Stimulated activated CD8-positive, alpha-beta memory T cell treated with anti-CD3 and anti-CD28 coated beads, Interleukin-2, amount 100 ng/mL, for 1 hour (primary cell): ENCODE results near the gene TUSC2.
A peak's percentile ranks its signal among the peaks of the same experiment; 100 is the strongest.
"Not testable (repeated sequence)": the region's sequence is repeated elsewhere in the genome, so short reads cannot be mapped to it uniquely, and the experiment has no call there.

Experiments used
- DNase-seq, 2 donors: peaks; one replicate each; pipeline ENCODE4 v3.0.0-alpha.2; 2020; ENCODE audit warnings: low read depth in 2 of 2

TUSC2 gene

DNA sequence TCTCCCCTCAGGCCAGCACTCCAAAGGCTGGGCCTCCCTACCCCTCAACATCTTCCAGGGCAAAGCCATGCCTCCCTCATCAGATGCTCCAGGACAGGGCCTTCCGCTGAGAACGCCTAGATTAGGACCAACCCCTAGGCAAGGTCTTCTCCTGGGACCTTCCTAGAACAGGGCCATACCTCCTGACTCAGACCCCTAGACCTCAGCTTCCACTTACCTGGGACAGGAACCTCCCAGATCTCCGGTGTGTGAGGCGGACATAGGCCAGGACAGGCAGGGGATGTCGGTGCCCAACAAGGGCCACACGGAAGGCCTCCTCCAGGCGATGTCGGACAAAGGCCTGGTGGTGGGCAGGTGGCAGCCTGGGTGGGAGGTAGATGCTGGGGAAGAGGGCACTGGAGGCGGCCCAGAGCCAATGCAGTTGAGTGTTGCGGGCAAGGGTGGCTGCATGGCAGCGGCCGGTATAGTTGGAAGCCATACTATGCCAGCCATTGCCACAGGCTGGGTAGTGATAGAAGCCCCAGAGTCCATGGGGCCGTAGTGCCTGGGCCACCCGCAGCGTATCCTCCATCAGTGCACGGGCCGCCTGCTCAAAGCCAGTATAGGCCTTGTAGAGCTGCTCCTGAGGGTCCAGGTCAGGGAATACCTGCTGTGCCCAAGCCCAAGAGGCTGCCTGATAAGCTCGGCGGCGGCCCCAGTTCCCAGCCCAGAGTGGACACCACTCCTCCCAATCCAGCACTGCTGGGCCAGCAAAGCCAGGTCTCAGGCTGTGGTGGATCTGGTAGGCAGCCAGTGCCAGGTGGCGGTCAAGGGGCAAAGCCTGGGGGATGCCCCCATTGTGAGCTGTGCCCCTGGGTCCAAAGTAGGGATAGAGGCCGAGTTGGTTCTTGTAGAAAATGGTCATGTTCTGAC is 33.3 kb downstream of the TUSC2 start:
- DNase-seq = no peak

DNA sequence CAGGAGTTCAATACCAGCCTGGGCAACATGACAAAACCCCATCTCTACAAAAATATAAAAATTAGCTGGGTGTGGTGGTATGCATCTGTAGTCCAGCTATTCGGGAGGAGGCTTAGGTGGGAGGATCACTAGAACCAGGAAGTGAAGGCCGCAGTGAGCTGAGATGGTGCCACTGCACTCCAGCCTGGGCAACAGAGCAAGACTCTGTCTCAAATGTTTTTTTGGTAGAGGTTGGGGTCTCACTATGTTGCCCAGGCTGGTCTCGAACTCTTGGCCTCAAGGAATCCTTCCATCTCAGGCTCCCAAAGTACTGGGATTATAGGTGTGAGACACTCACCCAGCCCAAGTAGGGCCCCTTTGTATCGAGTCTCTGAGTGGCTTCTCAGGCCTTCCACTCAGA is 33.9 kb downstream of the TUSC2 start:
- DNase-seq = no peak

DNA sequence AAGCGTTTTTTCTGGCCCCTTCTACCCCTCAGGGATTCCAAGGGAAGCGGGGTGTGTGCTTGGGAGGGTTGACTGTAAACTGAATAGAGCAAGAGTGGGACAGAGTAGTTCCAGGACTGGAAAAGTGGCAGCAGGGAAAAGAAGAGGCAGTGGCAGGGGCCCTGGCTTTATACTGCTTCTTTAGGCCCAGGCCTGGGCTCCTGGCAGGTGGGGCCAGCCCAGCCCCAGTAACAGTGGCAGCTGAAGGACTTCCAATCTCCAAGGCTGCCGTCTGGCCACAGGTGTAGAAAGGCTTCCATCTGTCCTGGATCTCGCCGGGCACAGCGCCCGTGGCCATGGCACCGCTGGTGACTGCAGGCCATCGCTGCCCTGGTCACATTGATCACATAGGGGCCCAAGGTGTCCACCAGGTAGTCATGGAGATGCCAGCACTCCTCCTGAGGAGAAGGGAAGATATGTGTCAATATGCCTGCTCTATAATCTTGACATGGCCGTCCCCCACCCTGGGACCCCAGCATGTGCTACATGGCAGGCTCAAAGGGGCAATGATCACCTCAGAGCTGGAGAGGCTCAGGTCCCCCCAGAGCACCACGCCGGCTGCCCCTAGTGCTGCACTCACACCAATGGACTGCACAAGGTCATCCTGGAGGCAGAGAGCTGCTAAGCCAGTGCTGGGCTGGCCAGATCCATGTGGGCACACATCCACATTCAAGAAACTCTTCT is 34.8 kb downstream of the TUSC2 start:
- no peak for DNase-seq

DNA sequence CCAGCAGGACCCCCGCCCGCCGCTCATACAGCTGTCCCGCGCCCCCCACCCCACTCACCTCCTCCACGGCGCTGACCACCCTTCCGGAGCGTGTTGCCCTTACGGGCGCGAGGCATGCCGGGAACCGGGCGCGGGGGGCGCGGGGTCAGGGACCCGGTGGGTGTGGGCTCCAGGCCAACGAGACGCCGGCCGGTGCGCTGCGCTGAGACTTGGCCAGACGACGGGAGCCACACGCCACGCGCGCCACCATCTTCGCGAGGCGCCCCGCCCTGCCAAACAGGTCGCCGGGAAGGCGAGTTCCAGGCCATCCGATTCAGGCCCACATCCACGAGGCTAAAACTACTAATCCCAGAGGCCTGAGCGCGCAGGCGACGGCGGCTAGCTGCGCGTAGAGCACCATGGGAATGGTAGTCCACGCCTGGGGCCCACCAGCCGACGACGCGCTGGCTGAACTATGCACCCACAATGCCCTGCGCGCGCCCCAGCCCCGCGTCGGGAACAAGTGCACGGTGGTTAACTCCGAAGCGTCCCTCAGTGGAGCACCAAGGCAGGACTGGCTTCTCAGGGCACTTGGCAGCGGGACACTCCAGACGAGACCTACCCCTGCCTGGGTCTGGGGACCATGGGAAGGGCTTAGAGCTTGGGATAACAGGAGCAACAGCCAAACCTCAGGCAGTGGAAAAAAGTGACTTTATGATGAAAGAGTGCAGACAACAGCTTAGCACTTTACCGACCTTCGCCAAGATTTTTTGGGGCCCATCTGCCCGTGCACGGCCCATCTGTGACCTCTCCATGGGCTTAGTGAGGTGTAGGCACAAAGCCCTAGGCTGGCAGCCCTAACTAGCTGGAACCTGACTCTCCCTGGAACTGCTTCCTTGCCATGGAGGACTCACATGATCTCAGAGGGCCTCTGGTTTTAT is 35.6 kb downstream of the TUSC2 start, which contains the start of gene IFRD2:
IFRD2 (minus strand) TSS at position 271 of the 920 bp plus-strand sequence; CDS start at position 116, 155 bp downstream.
- peak; percentile 85 to 89 for DNase-seq

DNA sequence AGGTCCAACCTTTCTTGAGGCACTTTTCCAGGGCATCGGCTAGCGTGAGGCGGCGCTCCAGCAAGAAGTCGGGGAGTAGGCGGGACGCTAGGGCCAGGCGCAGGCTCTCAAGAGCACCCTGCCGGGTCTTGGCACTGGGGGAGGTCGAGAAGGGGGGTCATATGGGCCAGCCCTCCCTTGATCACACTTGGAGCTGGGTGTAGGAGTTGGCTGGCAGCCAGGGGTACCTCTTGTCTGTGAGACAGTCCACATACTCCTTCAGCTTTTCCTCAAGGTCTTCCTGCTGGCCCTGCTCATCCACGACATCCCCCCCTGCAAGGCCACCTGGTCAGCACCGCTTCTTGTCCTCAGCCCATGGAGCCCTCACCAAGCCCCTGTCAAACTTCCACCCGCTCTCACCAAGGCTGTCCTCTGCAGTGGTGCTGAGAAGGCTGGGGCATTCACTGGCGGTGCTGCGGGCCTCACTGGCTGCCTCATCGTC is 37.8 kb downstream of the TUSC2 start:
- DNase-seq = no peak

DNA sequence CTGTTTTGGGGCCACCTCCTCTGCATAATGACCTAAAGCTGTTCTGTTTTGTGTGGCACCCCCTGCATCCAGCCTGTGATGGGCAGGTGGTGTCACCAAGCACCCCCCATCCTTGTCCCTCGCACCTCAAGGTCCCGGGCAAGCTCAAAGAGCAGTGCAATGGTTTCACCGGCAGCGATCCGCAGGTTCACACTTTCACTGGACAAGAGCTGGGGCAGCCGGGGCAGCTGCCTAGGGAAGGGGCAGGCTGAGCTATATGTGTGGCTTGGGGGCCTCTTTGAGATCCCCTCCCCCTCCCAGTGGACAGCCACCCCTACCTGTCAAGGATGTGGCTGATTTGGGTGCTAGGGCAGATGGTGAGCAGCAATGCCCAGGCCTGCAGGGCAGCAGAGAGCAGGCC is 38.9 kb downstream of the TUSC2 start:
- DNase-seq = no peak

DNA sequence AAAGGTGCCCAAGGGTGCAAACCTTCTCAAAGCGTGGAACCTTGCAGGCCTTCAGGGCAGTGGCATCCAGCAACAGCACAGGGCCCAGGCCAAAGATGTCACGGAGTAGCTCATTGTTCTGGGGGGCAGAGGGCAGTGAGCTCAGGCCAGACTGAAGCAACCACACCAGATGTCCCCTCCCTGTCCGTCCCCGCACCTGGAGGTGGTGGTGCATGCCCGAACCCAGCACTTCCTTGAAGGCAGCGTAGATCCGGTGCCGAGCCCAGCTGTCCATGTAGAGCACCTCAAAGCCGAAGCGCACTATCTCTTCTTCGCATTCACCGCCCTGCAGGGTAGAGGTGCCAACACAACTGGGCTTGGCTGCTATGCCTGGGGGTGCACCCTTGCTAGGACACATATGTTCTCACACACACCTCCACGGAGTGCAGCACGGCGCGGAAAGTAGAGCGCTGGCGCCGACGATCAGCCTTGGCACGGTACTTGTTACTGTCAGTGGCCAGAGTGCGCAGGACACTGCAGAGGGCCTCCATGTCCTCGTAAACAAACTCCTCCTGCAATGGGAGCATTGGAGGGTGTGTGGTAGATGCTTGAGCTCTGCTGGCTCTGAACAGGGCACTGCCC is 39.5 kb downstream of the TUSC2 start:
- DNase-seq = no peak

DNA sequence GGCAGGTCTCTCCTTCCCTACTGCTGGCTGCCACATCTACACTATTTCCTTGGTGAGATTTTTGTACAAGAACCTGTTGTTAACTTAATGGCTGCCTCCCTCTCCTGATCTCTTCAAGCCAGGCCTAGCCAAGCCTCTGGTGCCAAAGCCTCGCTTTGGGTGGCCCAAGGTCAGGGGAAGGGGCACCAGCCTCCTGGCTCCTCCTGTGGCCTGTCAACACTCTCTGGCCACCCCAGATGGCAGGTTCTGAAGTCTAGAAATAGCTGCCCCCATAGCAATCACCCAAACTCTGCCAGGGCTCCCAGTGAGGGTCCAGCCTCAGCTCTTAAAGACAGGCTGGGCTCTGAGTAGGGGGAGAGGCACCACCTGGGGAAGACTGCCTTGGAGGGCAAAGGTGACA is 40.8 kb downstream of the TUSC2 start:
- DNase-seq = no peak

DNA sequence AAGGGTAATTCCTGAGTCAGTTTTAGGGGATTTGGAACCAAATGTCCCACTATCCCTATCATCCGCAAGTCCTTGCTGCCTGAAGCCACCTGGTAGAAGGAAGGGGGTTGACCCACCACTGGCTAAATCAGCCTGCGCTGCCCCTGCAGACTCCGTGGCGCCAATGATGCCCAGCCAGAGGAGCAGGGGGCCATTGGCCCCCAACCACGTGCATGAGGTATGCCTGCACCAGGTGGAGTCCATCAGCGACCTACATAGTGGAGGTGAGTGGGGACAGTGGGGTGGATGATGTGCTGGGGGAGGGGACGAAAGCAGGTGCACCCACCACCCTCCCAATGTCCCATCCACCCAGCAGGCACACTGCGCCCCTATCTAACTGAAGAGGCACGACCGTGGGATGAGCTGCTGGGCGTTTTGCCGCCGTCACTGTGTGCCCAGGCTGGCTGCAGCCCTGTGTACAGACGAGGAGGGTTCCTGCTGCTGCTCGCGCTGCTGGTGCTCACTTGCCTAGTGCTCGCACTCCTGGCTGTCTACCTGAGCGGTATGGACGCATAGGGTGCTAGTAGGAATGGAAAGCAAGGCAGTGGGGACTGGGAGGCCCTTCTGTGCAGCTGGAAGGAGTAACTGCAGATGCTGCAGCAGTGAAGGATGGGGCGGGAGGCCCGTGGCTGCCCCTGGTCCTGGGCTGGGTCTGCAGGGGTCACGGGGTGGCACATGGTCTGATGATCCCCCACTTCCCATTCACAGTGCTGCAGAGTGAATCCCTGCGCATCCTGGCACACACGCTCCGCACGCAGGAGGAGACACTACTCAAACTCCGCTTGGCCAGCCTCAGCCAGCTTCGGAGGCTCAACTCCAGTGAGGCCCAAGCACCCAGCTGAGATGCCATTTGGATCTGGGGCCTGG is 41.4 kb downstream of the TUSC2 start:
- no peak for DNase-seq

DNA sequence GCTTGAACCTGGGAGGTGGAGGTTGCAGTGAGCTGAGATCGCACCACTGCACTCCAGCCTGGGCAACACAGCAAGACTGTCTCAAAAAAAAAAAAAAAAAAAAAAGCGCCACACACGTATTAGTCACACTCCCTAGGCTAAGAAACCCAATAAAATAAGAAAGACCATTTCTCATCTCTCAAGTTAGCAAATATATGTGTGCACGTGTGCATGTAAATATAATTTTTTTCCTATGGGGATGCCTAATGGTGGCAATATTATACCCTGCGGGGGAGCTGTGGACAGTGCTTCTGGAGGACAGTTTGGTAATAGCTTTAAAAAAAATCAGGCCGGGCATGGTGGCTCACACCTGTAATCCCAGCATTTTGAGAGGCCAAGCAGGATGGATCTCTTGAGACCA is 43.9 kb downstream of the TUSC2 start:
- DNase-seq = not testable (repeated sequence)

DNA sequence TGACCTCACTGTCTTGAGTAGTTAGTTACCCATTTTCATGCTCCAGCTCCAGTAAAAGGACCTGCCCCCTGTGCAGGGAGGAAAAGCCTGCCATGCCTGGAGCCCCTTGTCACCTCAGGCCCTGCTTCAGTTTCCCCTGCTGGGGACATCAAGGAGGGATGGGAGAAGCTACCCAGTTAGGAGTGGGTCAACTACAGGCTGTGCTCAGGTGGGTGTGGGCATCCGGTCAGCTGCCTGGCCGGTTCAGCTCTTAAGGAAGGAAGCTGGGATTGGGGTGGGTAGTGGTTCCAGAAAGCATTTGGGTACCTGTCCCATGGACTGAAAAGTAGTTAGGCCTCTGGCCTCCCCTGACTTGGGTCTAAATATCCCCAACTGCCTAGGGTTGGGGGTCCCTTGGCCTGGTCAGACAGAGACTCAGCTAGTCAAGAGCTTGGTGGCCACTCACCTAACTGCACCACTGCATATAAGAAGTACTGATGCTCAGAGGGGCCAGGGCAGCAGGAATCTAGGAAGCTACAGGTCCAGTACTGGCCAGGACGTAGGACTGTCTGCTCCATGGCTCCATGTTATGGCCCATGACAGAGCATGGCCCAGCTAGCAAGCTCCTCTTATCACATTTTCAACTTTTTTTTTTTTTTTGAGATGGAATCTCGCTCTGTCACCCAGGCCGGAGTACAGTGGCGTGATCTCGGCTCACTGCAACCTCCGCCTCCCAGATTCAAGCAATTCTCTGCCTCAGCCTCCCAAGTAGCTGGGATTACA is 48.6 kb downstream of the TUSC2 start:
- DNase-seq = no peak

DNA sequence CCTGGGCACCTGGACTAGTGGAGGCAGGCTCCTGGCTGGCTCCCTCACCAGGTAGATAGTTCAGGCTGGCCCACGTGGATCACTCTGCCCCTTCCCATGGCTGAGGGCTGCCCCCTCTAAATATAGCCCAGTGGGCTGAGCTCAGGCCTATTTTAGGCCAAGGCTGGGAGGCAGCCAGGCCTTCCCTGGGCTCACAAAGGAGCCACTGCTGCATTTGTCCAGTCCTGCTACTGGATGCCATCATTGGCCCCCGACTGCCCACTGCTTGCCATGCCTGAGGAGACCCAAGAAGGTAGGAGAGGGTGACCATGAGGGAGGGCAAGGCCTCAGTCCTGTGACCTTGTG is 49.2 kb downstream of the TUSC2 start, which contains the start of gene LSMEM2:
LSMEM2 (plus strand) TSS at position 208 of the 345 bp plus-strand sequence; CDS start at position 235, 27 bp downstream.
- no peak for DNase-seq

DNA sequence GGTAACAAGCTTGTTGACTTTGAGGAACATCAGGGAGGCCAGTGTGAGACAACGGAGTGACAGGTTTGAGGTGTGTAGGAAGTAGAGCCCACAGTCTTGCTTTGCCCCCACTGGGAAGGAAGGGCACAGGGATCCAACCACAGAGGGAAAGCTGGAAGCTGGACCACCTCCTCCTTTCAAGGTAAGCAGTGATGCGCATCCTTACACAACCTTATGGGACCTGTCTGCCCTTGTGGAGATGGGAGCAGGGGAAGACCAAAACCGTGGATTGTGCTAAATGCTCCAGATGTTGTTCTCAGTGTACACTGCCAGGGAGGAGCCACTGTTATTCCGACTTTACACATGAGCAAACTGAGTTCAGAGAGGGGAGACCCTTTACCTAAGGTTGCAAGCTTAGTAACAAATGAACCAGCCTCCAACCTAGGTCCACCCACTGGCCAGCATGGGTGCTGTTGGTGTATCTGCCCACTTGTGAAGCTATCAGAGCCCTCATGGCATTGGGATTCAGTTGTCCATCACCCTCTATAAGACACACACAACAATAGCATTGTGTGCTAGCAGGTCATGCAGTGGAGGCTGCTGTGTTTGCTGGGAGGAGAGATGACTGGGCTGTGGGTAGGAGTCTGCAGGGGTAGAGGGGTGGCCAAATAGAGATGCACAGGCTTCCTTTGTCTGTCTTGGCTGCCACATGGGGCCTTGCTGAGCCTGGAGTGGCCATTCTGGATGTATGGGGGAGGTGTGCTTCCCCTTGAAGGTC is 49.7 kb downstream of the TUSC2 start:
- no peak for DNase-seq

DNA sequence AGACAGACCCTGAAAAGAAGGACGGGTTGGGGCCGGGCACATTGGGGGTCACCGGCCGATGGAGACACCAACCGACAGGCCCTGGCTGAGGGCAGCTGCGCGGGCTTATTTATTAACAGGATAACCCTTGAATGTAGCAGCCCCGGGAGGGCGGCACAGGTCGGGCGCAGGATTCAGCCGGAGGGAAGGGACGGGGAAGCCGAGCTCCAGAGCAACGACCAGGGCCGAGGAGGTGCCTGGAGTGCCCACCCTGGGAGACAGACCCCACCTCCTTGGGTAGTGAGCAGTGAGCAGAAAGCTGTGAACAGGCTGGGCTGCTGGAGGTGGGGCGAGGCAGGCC is 51.3 kb downstream of the TUSC2 start:
- no peak for DNase-seq

DNA sequence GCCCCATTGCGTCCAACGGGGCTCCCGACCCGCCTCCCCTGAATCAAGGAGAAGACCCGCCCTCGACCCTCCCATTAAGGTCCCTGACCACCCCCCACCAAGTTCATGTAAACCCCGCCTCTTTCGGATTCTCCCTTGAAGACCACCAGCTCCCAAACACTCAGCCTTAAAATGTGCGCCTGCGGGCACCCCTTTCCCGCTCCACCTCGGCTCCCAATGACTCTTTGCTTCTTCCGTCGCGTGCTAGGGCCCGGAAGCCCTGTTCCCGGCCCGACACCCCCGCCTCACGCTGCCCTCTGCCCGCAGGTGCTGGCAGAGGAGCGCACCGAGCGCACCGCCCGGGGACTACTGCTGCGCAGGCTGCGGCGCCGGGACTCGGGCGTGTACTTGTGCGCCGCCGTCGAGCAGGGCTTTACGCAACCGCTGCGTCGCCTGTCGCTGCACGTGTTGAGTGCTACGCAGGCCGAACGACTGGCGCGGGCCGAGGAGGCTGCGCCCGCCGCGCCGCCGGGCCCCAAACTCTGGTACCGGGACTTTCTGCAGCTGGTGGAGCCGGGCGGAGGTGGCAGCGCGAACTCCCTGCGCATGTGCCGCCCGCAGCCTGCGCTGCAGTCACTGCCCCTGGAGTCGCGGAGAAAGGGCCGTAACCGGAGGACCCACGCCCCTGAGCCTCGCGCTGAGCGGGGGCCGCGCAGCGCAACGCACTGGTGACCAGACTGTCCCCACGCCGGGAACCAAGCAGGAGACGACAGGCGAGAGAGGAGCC is 51.8 kb downstream of the TUSC2 start:
- no peak for DNase-seq

DNA sequence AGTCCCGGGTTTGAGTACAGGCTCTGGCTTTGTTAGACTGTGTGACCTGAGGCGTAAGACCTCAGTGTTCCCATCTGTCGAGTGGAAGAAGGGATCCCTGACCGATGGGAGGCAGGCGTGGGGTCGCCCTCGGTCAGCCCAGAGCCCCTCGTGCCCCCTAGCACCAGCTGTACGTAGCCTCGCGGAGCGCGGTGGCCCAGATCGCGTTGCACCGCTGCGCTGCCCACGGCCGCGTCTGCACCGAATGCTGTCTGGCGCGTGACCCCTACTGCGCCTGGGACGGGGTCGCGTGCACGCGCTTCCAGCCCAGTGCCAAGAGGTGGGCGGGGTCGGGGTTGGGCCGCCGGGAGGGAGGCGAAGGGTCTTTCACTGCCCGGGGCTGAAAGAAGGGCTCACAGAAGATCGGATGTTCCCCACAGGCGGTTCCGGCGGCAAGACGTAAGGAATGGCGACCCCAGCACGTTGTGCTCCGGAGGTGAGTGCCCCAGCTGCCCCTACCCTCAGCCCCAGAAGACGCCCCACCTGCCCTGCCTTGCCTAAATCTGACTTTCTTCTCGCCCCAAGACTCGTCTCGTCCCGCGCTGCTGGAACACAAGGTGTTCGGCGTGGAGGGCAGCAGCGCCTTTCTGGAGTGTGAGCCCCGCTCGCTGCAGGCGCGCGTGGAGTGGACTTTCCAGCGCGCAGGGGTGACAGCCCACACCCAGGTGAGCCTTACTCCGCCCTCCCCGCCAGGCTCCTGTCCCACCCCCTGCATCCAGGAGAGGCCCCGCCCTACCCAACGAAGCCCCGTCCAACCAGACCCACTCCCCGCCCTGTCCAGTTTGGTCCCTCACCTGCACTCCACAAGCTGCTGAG is 52.7 kb downstream of the TUSC2 start:
- no peak for DNase-seq
